ENCODE measurements around the gene BRINP1. TPM values are rescaled to one million over a fixed set of nuclear protein-coding genes. Genes with fewer than 3 reads are reported as not detected.

Gene BRINP1
- polyA plus RNA-seq, 3 donors, result 4.8 to 7.2 (median 5.8) TPM

DNA sequence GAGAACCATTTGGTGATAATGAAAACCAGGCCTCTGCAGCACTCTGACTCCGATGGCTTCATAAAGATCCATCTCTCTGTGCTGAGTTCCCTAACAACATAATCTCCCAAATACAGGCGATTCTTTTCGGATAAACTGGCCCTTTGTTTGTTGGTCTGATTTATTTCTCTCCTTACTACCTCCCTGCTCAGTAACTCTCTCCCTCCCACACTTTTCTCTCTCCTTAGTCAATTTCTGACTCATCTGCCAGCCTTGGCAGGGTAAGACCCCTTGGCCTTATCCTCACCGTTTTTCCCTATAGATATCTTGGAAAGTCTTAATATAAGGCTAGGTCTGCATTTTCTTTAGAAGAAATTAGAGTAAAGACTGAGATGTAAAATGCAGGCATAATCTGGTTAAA is 128.7 kb downstream of the BRINP1 start:
- DNase-seq (ENCODE audit: extremely low read depth in 1 of 11, low read depth in 9 of 11, low spot score in 4 of 11), result no peak

DNA sequence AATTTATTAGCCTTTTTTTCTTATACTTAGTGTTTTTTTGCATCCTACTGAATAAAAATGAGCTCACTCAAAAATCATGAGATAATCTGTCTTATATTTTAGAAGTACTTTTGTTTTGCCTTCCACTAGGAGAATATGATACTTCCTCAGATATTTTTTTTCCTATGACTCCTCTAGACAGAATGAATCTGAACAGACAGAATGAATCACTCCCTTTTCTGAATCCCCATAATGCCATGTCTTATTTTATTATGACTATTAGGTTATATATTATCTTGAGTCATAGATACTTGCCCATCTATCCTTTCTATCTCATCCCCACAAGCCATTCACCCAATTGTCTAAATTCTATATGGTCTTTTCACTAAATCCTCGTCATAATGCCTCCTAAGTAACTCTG is 134.6 kb downstream of the BRINP1 start:
- DNase-seq (ENCODE audit: extremely low read depth in 1 of 11, low read depth in 9 of 11, low spot score in 4 of 11), result no peak

DNA sequence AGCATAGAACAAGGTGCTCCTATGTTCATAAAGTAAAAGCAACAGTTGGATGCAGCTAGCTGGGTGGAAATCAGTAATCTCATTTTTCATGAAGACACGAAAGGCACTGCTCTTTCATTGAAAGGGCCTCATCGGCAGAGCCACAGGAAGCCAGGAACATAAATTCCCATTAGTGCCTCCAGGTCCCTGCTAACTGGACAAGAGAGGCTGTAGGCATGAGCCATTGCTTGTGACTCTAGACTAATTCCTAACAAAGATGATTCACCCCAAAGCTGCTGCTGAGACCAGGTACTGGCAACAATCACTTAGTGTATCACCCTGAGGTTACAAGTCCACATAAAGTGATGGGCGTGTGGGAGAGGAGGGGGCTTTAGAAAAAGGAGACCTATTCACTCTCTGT is 141.8 kb downstream of the BRINP1 start:
- no peak for DNase-seq (ENCODE audit: extremely low read depth in 1 of 11, low read depth in 9 of 11, low spot score in 4 of 11)

DNA sequence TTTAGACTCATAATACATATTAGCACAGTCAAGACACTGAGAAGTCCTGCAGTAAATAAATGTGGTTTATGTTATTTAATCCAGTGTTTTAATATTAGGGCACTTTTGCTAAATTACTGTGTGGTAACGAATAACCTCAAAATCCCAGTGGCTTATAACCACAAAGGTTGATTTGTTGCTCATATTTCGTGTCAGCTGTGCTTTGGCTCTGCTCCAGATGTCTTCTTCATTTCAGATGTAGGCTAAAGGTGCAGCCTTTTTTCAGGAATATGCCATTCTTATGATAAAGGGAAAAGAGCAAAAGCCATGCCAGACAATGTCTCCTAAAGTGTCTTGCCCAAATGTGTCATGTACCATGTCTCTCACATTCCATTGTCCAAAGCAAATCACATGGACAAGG is 144.8 kb downstream of the BRINP1 start:
- no peak for DNase-seq (ENCODE audit: extremely low read depth in 1 of 11, low read depth in 9 of 11, low spot score in 4 of 11)

DNA sequence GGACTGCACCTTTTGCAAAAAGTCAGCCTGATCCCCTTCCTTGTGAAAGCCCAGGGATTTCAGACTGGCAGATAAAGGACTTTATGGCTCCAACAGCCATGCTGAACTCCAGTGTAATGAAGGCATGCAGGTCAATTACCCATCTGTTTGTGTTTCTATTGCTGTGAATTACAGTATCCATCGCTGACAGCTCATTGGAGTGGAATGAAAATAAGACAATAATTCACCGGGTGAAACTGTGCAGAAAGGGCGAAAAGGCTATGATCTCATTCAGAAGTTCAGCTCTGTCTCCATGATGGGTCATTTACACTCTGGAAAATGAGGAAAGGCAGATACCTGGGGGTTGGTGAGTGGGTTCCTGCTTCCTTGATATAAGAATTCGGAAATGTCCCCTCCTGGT is 148.0 kb downstream of the BRINP1 start:
- DNase-seq (ENCODE audit: extremely low read depth in 1 of 11, low read depth in 9 of 11, low spot score in 4 of 11), result peak in 3 of 11 donors; percentile 13 to 20 (median 18)

DNA sequence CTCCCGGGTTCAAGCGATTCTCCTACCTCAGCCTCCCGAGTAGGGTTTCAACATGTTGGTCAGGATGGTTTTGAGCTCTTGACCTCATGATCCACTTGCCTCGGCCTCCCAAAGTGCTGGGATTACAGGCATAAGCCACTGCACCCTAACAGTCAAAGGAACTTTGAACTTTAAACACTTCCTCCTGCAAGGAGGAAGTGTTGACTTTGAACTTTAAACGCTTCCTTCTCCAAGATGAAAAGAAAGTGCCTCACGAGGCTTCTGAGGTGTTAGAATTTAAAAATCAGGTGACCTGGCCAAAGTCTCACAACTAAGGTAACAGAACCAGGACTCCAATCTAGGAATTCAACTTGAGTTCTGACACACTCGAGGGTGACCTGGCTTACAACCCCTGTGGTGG is 150.9 kb downstream of the BRINP1 start:
- no peak for DNase-seq (ENCODE audit: extremely low read depth in 1 of 11, low read depth in 9 of 11, low spot score in 4 of 11)

DNA sequence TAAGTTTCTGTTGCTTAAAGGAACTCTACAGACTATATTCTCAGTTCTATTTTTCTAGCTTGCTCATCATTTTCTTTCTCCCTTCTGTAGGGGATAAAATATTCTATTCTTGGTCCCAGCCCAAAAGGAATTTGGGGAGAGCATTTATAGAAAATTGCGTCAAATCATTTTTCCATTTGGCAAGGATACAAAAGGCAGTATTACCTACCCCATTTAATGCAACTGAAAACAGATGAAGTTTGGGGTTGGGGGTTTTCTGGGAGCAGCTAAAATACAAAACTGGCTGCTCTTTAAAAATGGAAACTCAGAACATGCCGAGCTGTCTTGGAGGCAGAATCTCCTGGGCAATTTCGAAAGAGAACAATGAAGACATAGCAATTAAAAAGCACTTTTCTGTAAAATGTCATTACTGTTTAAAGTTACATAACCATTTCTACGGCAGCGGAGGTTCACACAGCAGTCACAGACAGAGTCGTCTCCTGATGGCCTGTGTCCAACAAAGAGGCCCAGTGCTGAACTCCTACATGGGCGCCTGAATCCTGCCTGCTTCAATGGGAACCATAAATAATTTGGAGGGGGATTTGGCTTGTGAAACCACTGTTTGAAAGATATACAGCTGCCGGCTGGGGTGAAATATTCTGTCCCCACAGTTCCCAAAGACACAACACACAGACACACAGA is 152.4 kb downstream of the BRINP1 start:
- DNase-seq (ENCODE audit: extremely low read depth in 1 of 11, low read depth in 9 of 11, low spot score in 4 of 11), result peak; percentile 40 to 78 (median 66)

DNA sequence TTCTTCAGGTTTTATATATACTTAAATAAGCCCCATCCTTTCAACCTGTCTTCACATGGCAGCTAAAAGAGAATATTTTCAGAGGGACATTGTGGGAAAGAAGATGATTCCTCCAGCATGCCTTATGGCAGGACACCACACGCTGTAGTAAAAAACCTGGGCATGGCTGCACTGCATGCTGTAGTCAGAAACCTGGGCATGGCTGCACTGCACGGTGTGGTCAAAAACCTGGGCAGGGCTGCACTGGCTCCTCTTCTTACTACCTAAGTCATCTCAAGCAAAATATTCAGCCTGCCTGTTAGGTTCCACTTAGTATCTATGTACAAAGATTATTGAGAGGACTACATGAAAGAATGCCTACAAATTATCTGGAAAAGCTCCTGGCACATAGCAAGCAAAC is 153.6 kb downstream of the BRINP1 start:
- no peak for DNase-seq (ENCODE audit: extremely low read depth in 1 of 11, low read depth in 9 of 11, low spot score in 4 of 11)

DNA sequence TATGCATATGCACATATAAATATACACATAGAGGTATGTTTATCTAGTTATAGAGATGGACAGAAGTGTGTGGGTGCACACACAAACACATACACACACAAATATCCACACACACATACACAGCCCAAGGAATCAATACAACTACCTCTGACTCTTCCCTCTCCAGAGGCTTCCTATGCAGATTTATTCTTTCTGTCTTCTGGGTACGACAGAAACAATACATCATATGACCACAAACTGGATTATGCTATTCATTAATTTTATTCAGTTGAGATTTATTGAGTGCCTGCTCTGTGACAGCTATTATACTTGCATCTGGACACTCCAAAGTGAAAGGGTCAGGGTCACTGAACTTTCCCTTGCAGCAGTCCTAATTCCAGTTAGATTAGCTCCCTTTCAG is 155.8 kb downstream of the BRINP1 start:
- DNase-seq (ENCODE audit: extremely low read depth in 1 of 11, low read depth in 9 of 11, low spot score in 4 of 11), result no peak

DNA sequence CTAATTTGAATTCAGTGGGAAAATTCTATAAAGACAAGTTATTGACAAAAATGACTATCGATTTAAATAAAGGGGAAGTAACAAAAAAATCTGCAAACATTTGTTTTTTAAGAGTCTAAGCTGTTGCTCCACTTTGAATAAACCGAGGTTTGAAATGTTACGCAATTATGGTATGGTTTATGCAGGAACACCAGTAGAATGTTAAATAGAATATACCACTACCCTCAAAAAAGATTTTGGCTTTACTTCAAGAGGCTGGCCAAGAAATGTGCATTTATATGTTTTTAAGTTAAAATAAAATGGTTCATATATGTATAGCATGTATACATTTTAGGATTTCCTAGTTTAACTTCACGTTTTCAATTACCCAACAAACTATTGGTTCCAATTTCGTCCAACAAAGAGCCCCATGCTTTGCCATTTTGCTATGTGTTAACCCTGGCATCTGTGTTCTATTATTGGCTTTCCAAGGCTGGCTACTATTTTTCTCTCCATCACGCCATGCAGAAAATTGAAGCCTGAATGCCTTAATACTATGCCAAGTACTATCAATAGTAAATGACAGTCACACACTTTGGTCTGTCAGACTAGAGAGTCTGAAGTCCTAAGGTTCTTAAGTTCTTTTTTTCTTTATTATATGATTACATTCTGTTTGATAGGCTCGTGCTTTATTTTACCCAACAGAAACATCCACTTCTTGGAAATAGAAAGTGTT is 171.2 kb downstream of the BRINP1 start:
- no peak for DNase-seq (ENCODE audit: extremely low read depth in 1 of 11, low read depth in 9 of 11, low spot score in 4 of 11)

DNA sequence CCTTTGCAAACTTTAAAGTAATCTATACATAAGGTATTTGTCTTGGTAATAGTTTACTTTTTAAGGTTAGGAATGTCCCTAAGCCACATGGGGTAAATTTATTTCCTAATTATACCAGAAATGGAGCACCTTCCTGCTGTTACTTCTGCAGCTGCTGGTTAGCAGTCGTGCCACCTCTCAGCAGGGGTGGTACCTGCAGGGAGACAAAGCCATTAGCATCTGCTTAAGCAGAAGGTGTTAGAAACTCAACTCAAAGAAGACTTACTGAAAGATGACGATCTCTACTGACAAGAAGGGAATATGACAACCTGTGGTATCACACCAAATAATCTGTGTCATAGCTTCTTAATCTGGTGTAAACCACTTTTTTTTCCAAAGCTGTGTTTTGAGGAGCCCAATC is 173.7 kb downstream of the BRINP1 start:
- DNase-seq (ENCODE audit: extremely low read depth in 1 of 11, low read depth in 9 of 11, low spot score in 4 of 11), result no peak

DNA sequence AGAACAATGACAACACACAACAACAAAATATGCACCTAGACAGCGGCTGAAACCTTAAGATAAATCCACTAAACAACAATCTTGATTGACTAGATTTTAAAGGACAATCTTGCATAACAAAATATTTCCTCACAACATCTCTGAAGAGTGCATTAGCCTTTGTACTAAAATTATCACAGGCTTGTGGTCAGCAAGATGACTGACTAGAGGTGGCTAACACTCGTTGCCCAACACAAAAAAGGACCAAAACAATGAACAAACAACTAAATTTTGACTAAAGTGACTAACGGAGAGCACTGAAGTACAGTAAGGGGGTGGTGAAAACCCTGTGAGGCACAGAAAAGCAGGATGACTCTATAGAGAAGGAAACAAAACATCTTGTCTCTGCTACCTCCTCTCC is 183.9 kb downstream of the BRINP1 start:
- DNase-seq (ENCODE audit: extremely low read depth in 1 of 11, low read depth in 9 of 11, low spot score in 4 of 11), result no peak

DNA sequence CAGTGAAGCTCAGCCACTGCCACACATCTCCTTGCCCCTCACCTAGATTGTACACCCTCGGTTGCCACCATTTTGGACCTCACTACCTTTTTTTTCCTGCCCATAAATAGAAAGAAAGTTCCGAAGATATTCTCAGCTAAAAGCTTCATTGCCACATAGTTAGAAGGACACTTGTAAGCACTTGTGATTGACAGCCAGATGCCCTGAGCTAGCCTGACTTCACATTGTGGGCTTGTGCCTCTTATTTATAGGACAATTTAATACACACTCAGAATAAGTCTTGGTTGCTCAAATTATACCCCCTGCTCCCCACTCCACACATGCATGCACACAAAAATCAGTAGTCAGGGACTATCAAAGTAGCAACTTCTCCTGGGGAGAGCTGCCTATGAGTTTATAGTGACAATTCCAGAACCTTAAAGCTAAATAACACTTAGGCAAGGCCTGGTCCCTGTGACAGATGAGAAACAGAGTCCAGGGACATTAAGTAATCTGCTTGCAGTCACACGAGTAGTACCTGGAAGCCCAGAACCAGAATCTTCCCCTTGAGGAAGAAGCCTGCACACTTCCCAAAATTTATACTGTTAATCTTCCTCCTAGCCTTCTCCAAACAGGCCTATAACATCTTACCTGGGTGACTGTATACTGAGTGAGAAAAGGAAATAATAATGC is 184.8 kb downstream of the BRINP1 start:
- no peak for DNase-seq (ENCODE audit: extremely low read depth in 1 of 11, low read depth in 9 of 11, low spot score in 4 of 11)

DNA sequence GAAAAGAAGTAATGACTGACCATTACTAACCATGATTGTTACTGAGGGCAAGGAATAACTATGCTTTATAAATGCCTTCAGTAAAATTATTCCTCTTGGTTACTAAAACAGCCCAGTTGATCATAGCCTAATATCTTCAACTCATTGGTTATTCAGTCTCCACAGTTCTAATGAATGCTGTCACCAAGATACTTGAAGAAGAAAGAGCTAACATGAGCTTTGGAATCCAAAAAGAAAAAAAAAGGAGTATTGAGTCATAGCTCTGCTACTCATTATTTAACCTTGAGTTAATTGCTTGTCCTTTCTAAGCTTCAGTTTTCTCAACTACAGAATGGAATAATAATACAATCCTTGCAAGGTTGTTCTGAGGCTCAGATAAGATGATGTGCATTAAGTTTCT is 187.7 kb downstream of the BRINP1 start:
- no peak for DNase-seq (ENCODE audit: extremely low read depth in 1 of 11, low read depth in 9 of 11, low spot score in 4 of 11)

DNA sequence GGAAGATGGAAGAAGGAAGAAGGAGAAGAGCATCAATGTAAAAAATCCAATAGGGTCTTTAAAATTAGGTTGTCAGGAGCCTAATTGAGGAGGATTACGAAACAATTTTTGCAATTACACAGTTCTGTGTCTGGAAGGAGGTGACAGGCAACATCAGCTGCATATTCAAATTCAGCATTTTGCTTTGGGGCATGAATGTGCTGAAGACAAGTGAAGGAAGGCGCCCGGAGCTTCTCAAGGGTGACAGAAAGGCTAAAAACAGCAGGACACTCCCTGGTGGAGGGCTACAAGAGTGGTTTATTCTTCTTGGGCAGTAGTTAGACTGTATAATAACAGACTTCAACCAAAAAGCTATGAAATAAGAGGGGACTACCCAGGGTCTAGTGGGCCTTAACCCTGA is 188.3 kb downstream of the BRINP1 start:
- DNase-seq (ENCODE audit: extremely low read depth in 1 of 11, low read depth in 9 of 11, low spot score in 4 of 11), result no peak

DNA sequence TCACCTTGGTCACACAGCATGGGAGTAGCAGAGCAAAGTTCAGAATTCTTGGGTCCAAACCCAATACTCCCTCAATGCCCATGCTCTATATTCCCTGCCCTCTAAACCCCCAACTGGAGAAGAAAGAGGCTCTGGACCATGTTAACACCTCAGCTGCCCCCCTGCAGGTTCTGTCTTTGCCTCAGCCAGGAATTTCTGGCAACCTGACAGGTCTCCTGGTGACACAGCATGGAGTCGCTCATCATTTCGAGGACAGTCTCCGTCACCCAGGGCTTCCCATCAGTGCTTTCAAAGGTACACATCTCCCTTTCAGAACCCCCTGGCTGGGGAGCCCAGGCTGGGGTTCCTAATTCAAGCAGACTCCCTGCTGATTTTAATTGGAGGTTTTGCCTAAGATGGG is 189.5 kb downstream of the BRINP1 start:
- no peak for DNase-seq (ENCODE audit: extremely low read depth in 1 of 11, low read depth in 9 of 11, low spot score in 4 of 11)

DNA sequence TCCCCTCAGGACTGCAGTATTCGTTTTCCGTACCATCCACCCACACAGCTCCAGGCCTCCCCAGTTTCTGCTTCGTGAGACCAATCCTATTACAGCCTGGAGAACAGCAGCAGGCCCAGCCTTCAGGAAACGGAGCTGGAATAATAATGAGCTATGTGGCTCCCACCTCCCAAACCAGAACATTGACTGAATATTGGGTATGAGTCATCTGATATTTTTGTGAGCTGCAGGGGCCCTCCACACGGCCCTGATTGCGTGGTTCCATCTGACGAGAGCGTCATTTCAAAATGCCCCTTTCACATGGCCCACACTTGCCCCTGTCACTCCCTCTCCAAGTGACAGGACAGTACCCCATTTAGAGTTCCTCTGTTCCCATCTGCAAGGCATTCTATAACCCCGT is 192.0 kb downstream of the BRINP1 start:
- no peak for DNase-seq (ENCODE audit: extremely low read depth in 1 of 11, low read depth in 9 of 11, low spot score in 4 of 11)

DNA sequence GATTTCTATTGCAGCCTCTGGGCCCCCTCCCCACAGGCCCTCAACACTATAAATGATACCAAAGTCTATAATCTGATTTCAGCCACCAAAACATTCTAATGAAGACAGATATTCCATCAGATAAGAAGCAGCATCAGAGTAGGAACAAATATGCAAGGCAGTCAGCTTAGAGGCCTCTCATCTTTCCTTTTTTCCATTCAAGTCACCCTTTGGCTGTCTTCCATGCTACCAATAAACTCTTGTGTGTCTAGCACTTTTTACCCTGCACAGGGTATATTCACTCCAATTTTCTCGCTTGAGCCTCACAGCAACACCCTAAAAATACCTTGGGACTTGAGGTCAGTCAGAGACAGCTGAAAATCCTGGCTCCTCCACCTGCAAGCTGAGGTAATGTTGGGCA is 193.7 kb downstream of the BRINP1 start:
- DNase-seq (ENCODE audit: extremely low read depth in 1 of 11, low read depth in 9 of 11, low spot score in 4 of 11), result no peak

DNA sequence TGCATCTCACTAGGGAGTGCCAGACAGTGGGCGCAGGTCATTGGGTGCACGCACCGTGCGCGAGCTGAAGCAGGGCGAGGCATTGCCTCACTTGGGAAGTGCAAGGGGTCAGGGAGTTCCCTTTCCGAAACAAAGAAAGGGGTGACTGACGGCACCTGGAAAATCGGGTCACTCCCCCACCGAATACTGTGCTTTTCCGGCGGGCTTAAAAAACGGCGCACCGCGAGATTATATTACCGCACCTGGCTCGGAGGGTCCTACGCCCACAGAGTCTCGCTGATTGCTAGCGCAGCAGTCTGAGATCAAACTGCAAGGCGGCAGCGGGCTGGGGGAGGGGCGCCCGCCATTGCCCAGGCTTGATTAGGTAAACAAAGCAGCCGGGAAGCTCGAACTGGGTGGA is 200.0 kb downstream of the BRINP1 start:
- DNase-seq (ENCODE audit: extremely low read depth in 1 of 11, low read depth in 9 of 11, low spot score in 4 of 11), result peak in 3 of 11 donors; percentile 2 to 7 (median 4)

DNA sequence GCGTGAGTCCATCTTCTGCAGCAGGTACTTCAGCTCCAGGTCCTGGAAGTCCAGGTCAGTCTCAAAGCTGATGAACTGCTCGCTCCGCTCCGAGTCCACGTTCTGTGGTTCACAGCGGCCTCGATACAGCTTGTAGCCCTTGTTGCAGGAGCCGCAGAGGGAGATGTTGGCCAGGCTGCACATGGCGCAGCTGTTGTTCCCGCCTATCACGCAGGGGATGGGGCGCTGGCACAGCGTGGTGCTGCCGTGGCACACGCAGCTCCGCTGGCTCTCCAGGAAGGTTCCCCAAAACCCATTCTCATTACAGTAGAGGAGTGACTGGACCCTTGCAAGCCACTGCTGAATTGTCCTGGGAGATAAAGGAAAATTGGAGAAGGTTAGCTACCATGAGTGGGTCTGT is 201.4 kb downstream of the BRINP1 start:
- DNase-seq (ENCODE audit: extremely low read depth in 1 of 11, low read depth in 9 of 11, low spot score in 4 of 11), result no peak
